ENCODE results near the gene SASH1.

Gene SASH1

DNA sequence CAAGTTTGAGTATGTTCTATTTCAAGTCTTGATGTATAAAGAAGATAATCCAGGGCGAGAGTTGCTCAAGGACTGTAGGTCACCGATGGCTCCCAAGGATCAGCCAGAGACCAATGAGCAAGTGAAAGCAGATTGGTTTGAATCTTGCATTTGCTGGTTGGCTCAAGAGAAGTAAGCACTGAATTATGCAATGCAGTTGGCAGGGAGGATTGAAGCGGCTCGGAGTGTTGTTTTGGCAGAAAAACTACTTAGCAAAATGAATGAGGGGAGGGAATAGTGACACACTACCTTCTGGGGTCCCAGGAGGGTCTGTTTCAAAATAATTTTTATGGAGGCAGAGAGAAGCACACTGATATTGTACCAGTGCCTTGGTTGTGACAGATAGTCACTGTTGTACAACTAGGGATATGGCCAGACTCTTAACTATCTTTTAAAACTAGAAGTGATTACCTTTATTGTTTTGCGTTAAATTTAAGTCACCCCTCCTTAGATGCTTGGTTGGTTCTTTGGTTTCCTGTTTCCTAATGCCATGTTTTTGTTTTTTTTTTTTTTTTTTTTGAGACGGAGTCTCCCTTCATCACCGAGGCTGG lies 15.7 kb downstream of the SASH1 start:
- H4K20me1 ChIP-seq (ENCODE audit: insufficient read depth, low read length) = no peaks in the 10 kb centered on the region
- H3K27me3 ChIP-seq (replicated peaks; ENCODE audit: insufficient read depth, low read length) = no peaks in the 10 kb centered on the region
- no peaks in the 10 kb centered on the region for H3F3A ChIP-seq (ENCODE audit: insufficient read depth, low read length)
- no peaks in the 10 kb centered on the region for H3K9me2 ChIP-seq (replicated peaks; ENCODE audit: insufficient read depth, low read length)
- no peak overlapping the region for H3K9ac ChIP-seq (ENCODE audit: low read length)
- TF ChIP-seq, protein P1, sequence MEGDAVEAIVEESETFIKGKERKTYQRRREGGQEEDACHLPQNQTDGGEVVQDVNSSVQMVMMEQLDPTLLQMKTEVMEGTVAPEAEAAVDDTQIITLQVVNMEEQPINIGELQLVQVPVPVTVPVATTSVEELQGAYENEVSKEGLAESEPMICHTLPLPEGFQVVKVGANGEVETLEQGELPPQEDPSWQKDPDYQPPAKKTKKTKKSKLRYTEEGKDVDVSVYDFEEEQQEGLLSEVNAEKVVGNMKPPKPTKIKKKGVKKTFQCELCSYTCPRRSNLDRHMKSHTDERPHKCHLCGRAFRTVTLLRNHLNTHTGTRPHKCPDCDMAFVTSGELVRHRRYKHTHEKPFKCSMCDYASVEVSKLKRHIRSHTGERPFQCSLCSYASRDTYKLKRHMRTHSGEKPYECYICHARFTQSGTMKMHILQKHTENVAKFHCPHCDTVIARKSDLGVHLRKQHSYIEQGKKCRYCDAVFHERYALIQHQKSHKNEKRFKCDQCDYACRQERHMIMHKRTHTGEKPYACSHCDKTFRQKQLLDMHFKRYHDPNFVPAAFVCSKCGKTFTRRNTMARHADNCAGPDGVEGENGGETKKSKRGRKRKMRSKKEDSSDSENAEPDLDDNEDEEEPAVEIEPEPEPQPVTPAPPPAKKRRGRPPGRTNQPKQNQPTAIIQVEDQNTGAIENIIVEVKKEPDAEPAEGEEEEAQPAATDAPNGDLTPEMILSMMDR (IDR thresholded peaks at IDR 0.05; ENCODE audit: low read length) = no peak
- TF ChIP-seq EZH2phosphoT487 (IDR thresholded peaks at IDR 0.05; ENCODE audit: low read length) (no peak), EZH2 (optimal IDR thresholded peaks at IDR 0.05; ENCODE audit: low read depth, low read length) (no peak)
- no peak overlapping the region for H3K4me2 ChIP-seq (ENCODE audit: low read depth, low read length)
- H3K4me3 ChIP-seq (ENCODE audit: low read length) = no peak overlapping the region
- H3K9me3 ChIP-seq (replicated peaks; ENCODE audit: insufficient read depth, low read length) = no peaks in the 10 kb centered on the region
- no peak for DNase-seq
- no peaks in the 10 kb centered on the region for H3K36me3 ChIP-seq (replicated peaks; ENCODE audit: insufficient read depth, low read length)
- H3K79me2 ChIP-seq (ENCODE audit: low read length) = no peaks in the 10 kb centered on the region
- no peak overlapping the region for H3K27ac ChIP-seq (ENCODE audit: low read length)
- no peaks in the 10 kb centered on the region for H3K4me1 ChIP-seq (ENCODE audit: low read length)
- H2AFZ ChIP-seq (ENCODE audit: low read length) = no peak overlapping the region

DNA sequence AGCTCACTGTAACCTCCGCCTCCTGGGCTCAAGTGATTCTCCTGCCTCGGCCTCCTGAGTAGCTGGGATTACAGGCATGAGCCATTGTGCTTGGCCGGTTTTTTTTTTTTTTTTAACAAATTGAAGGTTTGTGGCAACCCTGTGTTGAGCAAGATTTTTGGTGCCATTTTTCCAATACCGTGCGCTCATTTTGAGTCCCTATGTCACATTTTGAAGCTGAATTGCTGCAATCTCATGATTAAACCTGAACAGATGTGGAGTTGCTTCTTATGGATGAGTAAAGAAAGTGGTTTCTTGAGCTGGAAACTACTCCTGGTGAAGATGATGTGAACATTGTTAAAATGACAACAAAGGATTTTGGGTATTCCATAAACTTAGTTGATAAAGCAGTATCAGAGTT lies 16.6 kb downstream of the SASH1 start:
- H3K79me2 ChIP-seq (ENCODE audit: low read length) = no peaks in the 10 kb centered on the region
- no peak for DNase-seq
- no peak overlapping the region for H3K27ac ChIP-seq (ENCODE audit: low read length)
- H3K9me2 ChIP-seq (replicated peaks; ENCODE audit: insufficient read depth, low read length) = no peaks in the 10 kb centered on the region
- no peaks in the 10 kb centered on the region for H4K20me1 ChIP-seq (ENCODE audit: insufficient read depth, low read length)
- no peaks in the 10 kb centered on the region for H3K36me3 ChIP-seq (replicated peaks; ENCODE audit: insufficient read depth, low read length)
- H3F3A ChIP-seq (ENCODE audit: insufficient read depth, low read length) = no peaks in the 10 kb centered on the region
- H3K4me2 ChIP-seq (ENCODE audit: low read depth, low read length) = no peak overlapping the region
- no peak overlapping the region for H3K4me3 ChIP-seq (ENCODE audit: low read length)
- H3K4me1 ChIP-seq (ENCODE audit: low read length) = no peaks in the 10 kb centered on the region
- no peak overlapping the region for H3K9ac ChIP-seq (ENCODE audit: low read length)
- TF ChIP-seq EZH2 (optimal IDR thresholded peaks at IDR 0.05; ENCODE audit: low read depth, low read length) (no peak), EZH2phosphoT487 (IDR thresholded peaks at IDR 0.05; ENCODE audit: low read length) (no peak)
- TF ChIP-seq, protein P1 (IDR thresholded peaks at IDR 0.05; ENCODE audit: low read length) = no peak
- H2AFZ ChIP-seq (ENCODE audit: low read length) = no peak overlapping the region
- H3K9me3 ChIP-seq (replicated peaks; ENCODE audit: insufficient read depth, low read length) = no peaks in the 10 kb centered on the region
- H3K27me3 ChIP-seq (replicated peaks; ENCODE audit: insufficient read depth, low read length) = no peaks in the 10 kb centered on the region

DNA sequence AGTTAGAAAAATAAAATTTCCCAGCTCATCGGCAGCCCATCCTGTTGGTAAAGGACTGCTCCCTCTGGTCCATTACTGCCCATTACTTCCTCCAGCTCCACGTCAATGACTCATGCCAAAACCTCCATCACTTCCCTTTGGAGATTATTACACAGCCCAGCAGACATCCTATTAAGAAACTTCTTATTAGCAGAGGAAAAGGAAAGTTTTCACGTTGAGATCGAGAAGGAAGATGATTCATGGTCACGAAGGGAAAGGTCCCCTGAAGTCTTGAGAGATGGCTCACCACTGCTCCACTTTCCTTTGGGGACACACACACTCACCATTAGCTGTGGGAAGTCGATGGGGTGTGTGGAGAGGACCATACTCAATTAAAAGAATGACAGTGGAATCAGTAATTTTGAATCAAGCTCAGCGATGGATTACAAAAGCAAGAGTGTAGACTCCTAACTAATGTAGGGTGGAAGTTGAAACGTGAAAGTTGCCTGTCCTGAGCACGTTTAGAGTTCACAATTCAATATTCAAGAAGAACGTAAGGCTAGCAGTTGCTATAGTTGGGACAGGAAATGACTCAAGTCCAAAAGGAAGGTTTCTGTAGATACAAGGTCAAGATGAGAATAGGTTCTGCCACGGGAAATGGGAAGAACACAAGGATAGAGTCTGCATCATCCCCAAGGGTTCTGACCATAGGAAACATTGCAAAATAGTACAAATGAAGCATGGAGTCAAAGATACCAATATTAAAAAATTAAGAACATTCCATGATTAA lies 21.6 kb downstream of the SASH1 start:
- Histone ChIP-seq H4K20me1 (ENCODE audit: insufficient read depth, low read length) (no peaks in the 10 kb centered on the region), H3K9me2 (replicated peaks; ENCODE audit: insufficient read depth, low read length) (no peaks in the 10 kb centered on the region), H3K4me2 (ENCODE audit: low read depth, low read length) (no peak overlapping the region), H3K27ac (ENCODE audit: low read length) (no peak overlapping the region), H3K4me3 (ENCODE audit: low read length) (no peak overlapping the region), H3K27me3 (replicated peaks; ENCODE audit: insufficient read depth, low read length) (no peaks in the 10 kb centered on the region), H3K4me1 (ENCODE audit: low read length) (no peaks in the 10 kb centered on the region), H2AFZ (ENCODE audit: low read length) (no peak overlapping the region), H3K36me3 (replicated peaks; ENCODE audit: insufficient read depth, low read length) (no peaks in the 10 kb centered on the region), H3K79me2 (ENCODE audit: low read length) (no peaks in the 10 kb centered on the region), H3K9ac (ENCODE audit: low read length) (no peak overlapping the region), H3K9me3 (replicated peaks; ENCODE audit: insufficient read depth, low read length) (no peaks in the 10 kb centered on the region), H3F3A (ENCODE audit: insufficient read depth, low read length) (no peaks in the 10 kb centered on the region)
- DNase-seq = no peak
- no peak for TF ChIP-seq EZH2phosphoT487 (IDR thresholded peaks at IDR 0.05; ENCODE audit: low read length)
- TF ChIP-seq EZH2 (optimal IDR thresholded peaks at IDR 0.05; ENCODE audit: low read depth, low read length) = no peak
- TF ChIP-seq, protein P1 (IDR thresholded peaks at IDR 0.05; ENCODE audit: low read length) = no peak
